HepG2 (cell line): ENCODE data around the gene PRR36. TPM values are rescaled to one million over a fixed set of nuclear protein-coding genes. Genes with fewer than 3 reads are reported as not detected.

ENCODE experiments used
- AGO2 ChIP-seq: fragments of 200-400 bp; formaldehyde crosslinking; optimal IDR thresholded peaks from 2 replicates; pipeline ENCODE3; 2017; ENCODE audit warnings: mild to moderate bottlenecking, low read depth, low read length, moderate library complexity
- ARHGAP35 ChIP-seq: sonication (generic); formaldehyde crosslinking; IDR thresholded peaks from 2 replicates; pipeline ENCODE4 v1.9.0; 2022; ENCODE audit warnings: mild to moderate bottlenecking, inconsistent platforms, moderate library complexity, missing genetic modification reagents, borderline replicate concordance
- ATAD3A ChIP-seq: sonication (generic); formaldehyde crosslinking; IDR thresholded peaks from 2 replicates; pipeline ENCODE4 v1.4.0; 2020; ENCODE audit warnings: missing genetic modification reagents
- BRCA1 ChIP-seq: sonication (generic); formaldehyde crosslinking; IDR thresholded peaks from 2 replicates; pipeline ENCODE4 v1.4.0; 2020; ENCODE audit warnings: missing genetic modification reagents
- BRF2 ChIP-seq: sonication (generic); formaldehyde crosslinking; IDR thresholded peaks from 2 replicates; pipeline ENCODE4 v1.8.1; 2022; ENCODE audit warnings: mild to moderate bottlenecking, missing genetic modification reagents
- FOXO1 ChIP-seq: sonication (generic); formaldehyde crosslinking; IDR thresholded peaks from 2 replicates; pipeline ENCODE4 v1.4.0; 2020; ENCODE audit warnings: missing genetic modification reagents
- GATA4 ChIP-seq: sonication (generic); IDR thresholded peaks from 2 replicates; pipeline ENCODE4 v1.6.1; 2016; ENCODE audit warnings: antibody characterized with exemption, low read depth, borderline replicate concordance
- IKZF1 ChIP-seq: fragments of 450-650 bp; IDR thresholded peaks from 2 replicates; pipeline ENCODE4 v1.7.1; 2016
- KDM3A ChIP-seq: IDR thresholded peaks from 2 replicates; pipeline ENCODE4 v1.6.1; 2018; ENCODE audit warnings: low read depth, missing compliant biosample characterization
- MBD4 ChIP-seq: IDR thresholded peaks from 2 replicates; pipeline ENCODE4 v1.6.1; 2012; ENCODE audit warnings: low read length, inconsistent platforms, borderline replicate concordance
- MTF1 ChIP-seq: sonication (generic); formaldehyde crosslinking; IDR thresholded peaks from 2 replicates; pipeline ENCODE4 v1.5.0; 2020; ENCODE audit warnings: missing genetic modification reagents
- NAIF1 ChIP-seq: sonication (generic); formaldehyde crosslinking; IDR thresholded peaks from 2 replicates; pipeline ENCODE4 v1.5.0; 2020; ENCODE audit warnings: mild to moderate bottlenecking, missing genetic modification reagents, borderline replicate concordance
- NR1H2 ChIP-seq: sonication (generic); formaldehyde crosslinking; IDR thresholded peaks from 2 replicates; pipeline ENCODE4 v1.8.1; 2022; ENCODE audit warnings: low read depth, missing genetic modification reagents, borderline replicate concordance
- NR2F6 ChIP-seq, 2 experiments: IDR thresholded peaks; 2 replicates each; pipeline ENCODE4 v1.6.1; 2016; ENCODE audit warnings: antibody characterized with exemption in 1 of 2, mild to moderate bottlenecking in 1 of 2
- SMC3 ChIP-seq: IDR thresholded peaks from 2 replicates; pipeline ENCODE4 v1.6.1; 2011; ENCODE audit warnings: low read length, improper control_type of control experiment
- SUZ12 ChIP-seq: fragments of 150-350 bp; IDR thresholded peaks from 2 replicates; pipeline ENCODE4 v1.6.1; 2014; ENCODE audit warnings: low read depth, low read length
- TBX3 ChIP-seq: fragments of 450-650 bp; IDR thresholded peaks from 2 replicates; pipeline ENCODE4 v1.6.1; 2017; ENCODE audit warnings: antibody characterized with exemption, mild to moderate bottlenecking, inconsistent platforms, borderline replicate concordance
- YEATS4 ChIP-seq: sonication (generic); formaldehyde crosslinking; IDR thresholded peaks from 2 replicates; pipeline ENCODE4 v1.4.0; 2020; ENCODE audit warnings: missing genetic modification reagents, borderline replicate concordance
- ZNF136 ChIP-seq: sonication (generic); formaldehyde crosslinking; IDR thresholded peaks from 2 replicates; pipeline ENCODE4 v1.8.1; 2022; ENCODE audit warnings: low read depth, mild to moderate bottlenecking, moderate library complexity, missing genetic modification reagents
- ZNF235 ChIP-seq: sonication (generic); formaldehyde crosslinking; IDR thresholded peaks from 2 replicates; pipeline ENCODE4 v1.8.1; 2023; ENCODE audit warnings: mild to moderate bottlenecking, missing genetic modification reagents, borderline replicate concordance
- ZNF256 ChIP-seq: sonication (generic); formaldehyde crosslinking; conservative IDR thresholded peaks from 2 replicates; pipeline ENCODE4 v1.4.0; 2020; ENCODE audit warnings: missing genetic modification reagents
- ZNF276 ChIP-seq: sonication (generic); formaldehyde crosslinking; IDR thresholded peaks from 2 replicates; pipeline ENCODE4 v1.4.0; 2020; ENCODE audit warnings: mild to moderate bottlenecking, low read depth, missing genetic modification reagents
- ZNF496 ChIP-seq: sonication (generic); formaldehyde crosslinking; IDR thresholded peaks from 2 replicates; pipeline ENCODE4 v1.8.1; 2023; ENCODE audit warnings: mild to moderate bottlenecking, moderate library complexity, missing genetic modification reagents; ENCODE audit not compliant: insufficient replicate concordance
- ZNF597 ChIP-seq: sonication (generic); formaldehyde crosslinking; IDR thresholded peaks from 2 replicates; pipeline ENCODE4 v1.5.0; 2020; ENCODE audit warnings: missing genetic modification reagents
- ZNF841 ChIP-seq: sonication (generic); formaldehyde crosslinking; IDR thresholded peaks from 2 replicates; pipeline ENCODE4 v1.8.1; 2023; ENCODE audit warnings: missing genetic modification reagents, borderline replicate concordance
- polyA plus RNA-seq, 8 experiments: library from polyadenylated mRNA; depleted of rRNA in 3 of 8; stranded (reverse) in 7 of 8; unstranded in 1 of 8; fragments of >200 nt; fragmentation: Illumina TruSeq in 4 of 8; extraction: Trizol in 4 of 8; gene quantifications; 2 replicates each; pipeline versions ENCODE4 v1.2.1 to v1.2.3, GENCODE V29; 2011 to 2016; ENCODE audit warnings: low read depth in 4 of 8, missing spikeins in 1 of 8, mixed read lengths in 1 of 8; ENCODE audit not compliant: insufficient read depth in 1 of 8
- total RNA-seq, 5 experiments: library from RNA; depleted of rRNA; stranded (reverse); fragments of >200 nt; fragmentation: Illumina TruSeq; extraction: Trizol; gene quantifications; 2 replicates each; pipeline ENCODE4 v1.2.3, GENCODE V29; 2016; ENCODE audit warnings: low read depth in 1 of 5
- TF ChIP-seq, protein P1 (sequence below): sonication (generic); formaldehyde crosslinking; IDR thresholded peaks from 2 replicates; pipeline ENCODE4 v1.4.0; 2020; ENCODE audit warnings: missing genetic modification reagents

The PRR36 gene
- total and polyA plus RNA-seq, 2 of the 13 experiments (the other 11 are each of a cell fraction or from before 2014, with no cell fraction given) = 0.07 to 0.17 TPM

GRCh38 chr19:7874076-7874896 lies at the start of gene PRR36 (continued):
- TF ChIP-seq, protein P1, sequence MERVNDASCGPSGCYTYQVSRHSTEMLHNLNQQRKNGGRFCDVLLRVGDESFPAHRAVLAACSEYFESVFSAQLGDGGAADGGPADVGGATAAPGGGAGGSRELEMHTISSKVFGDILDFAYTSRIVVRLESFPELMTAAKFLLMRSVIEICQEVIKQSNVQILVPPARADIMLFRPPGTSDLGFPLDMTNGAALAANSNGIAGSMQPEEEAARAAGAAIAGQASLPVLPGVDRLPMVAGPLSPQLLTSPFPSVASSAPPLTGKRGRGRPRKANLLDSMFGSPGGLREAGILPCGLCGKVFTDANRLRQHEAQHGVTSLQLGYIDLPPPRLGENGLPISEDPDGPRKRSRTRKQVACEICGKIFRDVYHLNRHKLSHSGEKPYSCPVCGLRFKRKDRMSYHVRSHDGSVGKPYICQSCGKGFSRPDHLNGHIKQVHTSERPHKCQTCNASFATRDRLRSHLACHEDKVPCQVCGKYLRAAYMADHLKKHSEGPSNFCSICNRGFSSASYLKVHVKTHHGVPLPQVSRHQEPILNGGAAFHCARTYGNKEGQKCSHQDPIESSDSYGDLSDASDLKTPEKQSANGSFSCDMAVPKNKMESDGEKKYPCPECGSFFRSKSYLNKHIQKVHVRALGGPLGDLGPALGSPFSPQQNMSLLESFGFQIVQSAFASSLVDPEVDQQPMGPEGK = peak; percentile 28; the same call in 1 of the 2 replicates
- TF ChIP-seq TBX3 (no peak), IKZF1 (no peak), ZNF136 (CRISPR knock-in tag) (no peak), BRF2 (CRISPR knock-in tag) (no peak), ZNF256 (CRISPR knock-in tag) (no peak), ZNF235 (CRISPR knock-in tag) (no peak), ZNF276 (no peak), MTF1 (CRISPR knock-in tag) (no peak), ZNF597 (CRISPR knock-in tag) (no peak), NAIF1 (CRISPR knock-in tag) (no peak), AGO2 (no peak), SMC3 (no peak), GATA4 (no peak), FOXO1 (CRISPR knock-in tag) (no peak), ZNF841 (CRISPR knock-in tag) (no peak), SUZ12 (no peak), ZNF496 (no peak), NR2F6 (IDR thresholded peaks at IDR 0.05) (no peak), NR2F6 (CRISPR knock-in tag; IDR thresholded peaks at IDR 0.05) (no peak), BRCA1 (no peak), ARHGAP35 (no peak), YEATS4 (CRISPR knock-in tag) (0 out of 2 replicates have a peak, but pooled peaks have one; percentile 15), MBD4 (no peak), KDM3A (CRISPR knock-in tag) (no peak), ATAD3A (CRISPR knock-in tag) (no peak), NR1H2 (CRISPR knock-in tag) (no peak)
